Left renal pelvis (tissue), 4 donors: ENCODE measurements around the gene NKIRAS2. TPM values are rescaled to one million over a fixed set of nuclear protein-coding genes. Genes with fewer than 3 reads are reported as not detected.
"Not testable (repeated sequence)": the region's sequence is repeated elsewhere in the genome, so short reads cannot be mapped to it uniquely, and the experiment has no call there.

Source experiments
- DNase-seq, 4 donors: peaks; one replicate each; pipeline ENCODE4 v3.0.0-alpha.2; 2013; ENCODE audit warnings: low read depth in 4 of 4, low spot score in 3 of 4
- polyA plus RNA-seq, 4 donors: library from polyadenylated mRNA; unstranded; fragments of 120-200 nt; gene quantifications; one replicate each; pipeline ENCODE4 v1.2.1, GENCODE V29; 2013; ENCODE audit not compliant: insufficient read length in 4 of 4

Gene NKIRAS2
- polyA plus RNA-seq, 4 donors = 39.3 to 52.2 (median 48.7) TPM

- DNase-seq = no peak
Observed at GRCh38 chr17:41996855-41997164, 23.1 kb upstream of the NKIRAS2 start.

GRCh38 chr17:41998497-41998896 is 21.4 kb upstream of the NKIRAS2 start:
- DNase-seq = no peak

- no peak for DNase-seq
Observed at GRCh38 chr17:42000413-42001133, 19.3 kb upstream of the NKIRAS2 start.

GRCh38 chr17:42001729-42002128 is 18.2 kb upstream of the NKIRAS2 start:
- no peak for DNase-seq

GRCh38 chr17:42002175-42002791 is 17.6 kb upstream of the NKIRAS2 start:
- DNase-seq = no peak

- DNase-seq = no peak
Observed at GRCh38 chr17:42002792-42003301, 17.0 kb upstream of the NKIRAS2 start.

- DNase-seq = no peak
Observed at GRCh38 chr17:42005166-42005565, 14.7 kb upstream of the NKIRAS2 start.

- no peak for DNase-seq
Observed at GRCh38 chr17:42009170-42009569, 10.7 kb upstream of the NKIRAS2 start.

- DNase-seq = not testable (repeated sequence)
Observed at GRCh38 chr17:42010266-42010680, 9.6 kb upstream of the NKIRAS2 start.

- DNase-seq = no peak
Observed at GRCh38 chr17:42010898-42011516, 8.9 kb upstream of the NKIRAS2 start.

GRCh38 chr17:42012363-42012762 is 7.5 kb upstream of the NKIRAS2 start:
- not testable (repeated sequence) for DNase-seq

GRCh38 chr17:42013740-42014139 is 6.2 kb upstream of the NKIRAS2 start:
- DNase-seq = not testable (repeated sequence)

GRCh38 chr17:42016411-42016831 is 3.5 kb upstream of the NKIRAS2 start:
- no peak for DNase-seq

- DNase-seq = peak; percentile 81 to 85 (median 83)
Observed at GRCh38 chr17:42016941-42017865, 2.7 kb upstream of the NKIRAS2 start, which contains the start of gene DNAJC7. TSS of gene DNAJC7 (minus strand) at chr17:42017439. CDS start at chr17:42017416, 23 bp downstream.

GRCh38 chr17:42017866-42018200 is 2.1 kb upstream of the NKIRAS2 start:
- no peak for DNase-seq

GRCh38 chr17:42018339-42018738 is 1.6 kb upstream of the NKIRAS2 start:
- DNase-seq = no peak

GRCh38 chr17:42018988-42019387 is 902 bp upstream of the NKIRAS2 start:
- DNase-seq = no peak

GRCh38 chr17:42020845-42021244 is 955 bp downstream of the NKIRAS2 start:
- not testable (repeated sequence) for DNase-seq

GRCh38 chr17:42023524-42024349 is 3.8 kb downstream of the NKIRAS2 start:
- DNase-seq = no peak

GRCh38 chr17:42025191-42025579 is 5.3 kb downstream of the NKIRAS2 start:
- no peak for DNase-seq
